A549 (cell line): ENCODE results near the gene PIK3C3.

Experiments used
- CEBPB ChIP-seq, 2 experiments: fragments of >200 bp in 1 of 2; sonication (Bioruptor Twin) in 1 of 2; formaldehyde crosslinking in 1 of 2; IDR thresholded peaks; 2 replicates each; pipeline ENCODE4 v1.6.1; 2012 to 2016
- CTCF ChIP-seq: fragments of >200 bp; sonication (Bioruptor Twin); formaldehyde crosslinking; IDR thresholded peaks from 3 replicates; pipeline ENCODE4 v1.5.1; 2016
- JUNB ChIP-seq: fragments of >200 bp; sonication (Bioruptor Twin); formaldehyde crosslinking; IDR thresholded peaks from 2 replicates; pipeline ENCODE4 v1.6.1; 2016
- KDM1A ChIP-seq: fragments of 200-600 bp; sonication (generic); IDR thresholded peaks from 2 replicates; pipeline ENCODE4 v1.6.1; 2016; ENCODE audit warnings: low read depth, mild to moderate bottlenecking
- MAX ChIP-seq: IDR thresholded peaks from 2 replicates; pipeline ENCODE4 v1.6.1; 2012
- POLR2A ChIP-seq: IDR thresholded peaks from 2 replicates; pipeline ENCODE4 v1.6.1; 2012; ENCODE audit warnings: mild to moderate bottlenecking, low read length
- USF2 ChIP-seq: fragments of 450-650 bp; IDR thresholded peaks from 2 replicates; pipeline ENCODE4 v1.6.1; 2014; ENCODE audit warnings: antibody characterized with exemption

- TF ChIP-seq CTCF (no peak), MAX (no peak), POLR2A (no peak), KDM1A (no peak), JUNB (no peak), USF2 (no peak), CEBPB (IDR thresholded peaks at IDR 0.05) (no peak)
These were observed 92.7 kb downstream of the PIK3C3 start for GRCh38 chr18:42047721-42048120.
